GM12891 (cell line): ENCODE measurements around the gene FBL.

ENCODE experiments used
- PAX5 ChIP-seq: IDR thresholded peaks from 2 replicates; pipeline ENCODE4 v1.6.1; 2011; ENCODE audit warnings: low read length, moderate library complexity, mild to moderate bottlenecking; ENCODE audit not compliant: insufficient read depth, severe bottlenecking
- POLR2A ChIP-seq: IDR thresholded peaks from 2 replicates; pipeline ENCODE4 v1.6.1; 2011; ENCODE audit warnings: low read depth, low read length, control low read depth
- POLR2AphosphoS5 ChIP-seq: IDR thresholded peaks from 2 replicates; pipeline ENCODE4 v1.6.1; 2011; ENCODE audit warnings: low read depth, low read length, control low read depth
- POU2F2 ChIP-seq: IDR thresholded peaks from 2 replicates; pipeline ENCODE4 v1.6.1; 2011; ENCODE audit warnings: low read depth, mild to moderate bottlenecking, control low read depth, low read length, moderate library complexity
- SPI1 ChIP-seq: IDR thresholded peaks from 2 replicates; pipeline ENCODE4 v1.6.1; 2011; ENCODE audit warnings: low read depth, low read length, control low read depth
- TAF1 ChIP-seq: IDR thresholded peaks from 2 replicates; pipeline ENCODE4 v1.6.1; 2011; ENCODE audit warnings: low read depth, low read length, control low read depth

DNA sequence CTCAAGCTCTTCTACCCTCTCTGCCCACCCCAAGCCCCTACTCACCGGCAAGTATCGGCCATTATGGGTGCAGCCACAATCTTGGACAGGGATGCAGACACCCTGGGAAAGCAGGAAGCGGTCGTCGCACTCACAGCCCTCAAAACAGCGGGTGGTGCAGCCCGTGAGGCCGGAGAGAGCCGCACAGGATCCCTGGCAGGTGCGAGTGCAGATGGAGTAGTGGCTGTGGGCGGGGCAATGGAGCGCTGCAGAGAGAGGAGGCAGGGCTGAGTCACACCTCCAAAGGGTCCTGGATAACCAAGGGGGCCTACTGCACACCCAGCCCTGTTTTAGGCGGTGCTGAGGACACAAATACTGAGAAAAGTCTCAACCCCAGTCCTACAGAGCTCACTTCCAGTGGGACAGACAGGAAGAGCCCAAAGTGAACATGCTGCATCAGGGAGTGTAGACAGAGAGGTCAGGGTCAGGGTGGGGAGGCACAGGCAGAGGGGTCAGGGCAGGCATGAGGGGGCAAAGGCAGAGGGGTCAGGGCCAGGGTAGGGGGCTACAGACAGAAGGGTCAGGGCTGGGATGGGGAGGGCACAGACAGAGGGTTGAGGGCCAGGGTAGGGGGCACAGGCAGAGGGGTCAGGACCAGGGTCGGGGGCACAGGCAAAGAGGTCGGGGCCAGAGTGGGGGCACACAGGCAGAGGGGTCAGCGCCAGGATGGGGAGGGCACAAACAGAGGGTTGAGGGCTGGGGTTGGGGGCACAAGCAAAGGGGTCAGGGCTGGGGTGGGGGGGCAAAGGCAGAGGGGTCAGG is 24.2 kb upstream of the FBL start:
- no peak for TF ChIP-seq POLR2AphosphoS5
- TF ChIP-seq POLR2A: no peak
- TF ChIP-seq TAF1: no peak
- no peak for TF ChIP-seq POU2F2
- TF ChIP-seq SPI1: no peak
- TF ChIP-seq PAX5: no peak
